Neural progenitor cell (in vitro differentiated cells): Measurements from ENCODE around the gene WDR93.

Experiments used
- CTCF ChIP-seq: fragments of 200-600 bp; sonication (generic); IDR thresholded peaks from 2 replicates; pipeline ENCODE4 v1.5.1; 2017; ENCODE audit warnings: antibody characterized with exemption, mild to moderate bottlenecking
- EZH2 ChIP-seq: fragments of 200-600 bp; sonication (generic); IDR thresholded peaks from 2 replicates; pipeline ENCODE4 v1.6.1; 2017; ENCODE audit warnings: antibody characterized with exemption, mild to moderate bottlenecking, moderate library complexity
- EZH2phosphoT487 ChIP-seq: fragments of 200-600 bp; sonication (generic); IDR thresholded peaks from 2 replicates; pipeline ENCODE4 v1.6.1; 2017; ENCODE audit warnings: antibody characterized with exemption

- TF ChIP-seq CTCF (no peak), EZH2 (no peak), EZH2phosphoT487 (no peak)
Measured at GRCh38 chr15:89725064-89725463, 34.5 kb downstream of the WDR93 start.
